HK-2 (cell line): ENCODE results near the gene CARD14.
A peak's percentile ranks its signal among the peaks of the same experiment; 100 is the strongest.
"Not testable (repeated sequence)": the region's sequence is repeated elsewhere in the genome, so short reads cannot be mapped to it uniquely, and the experiment has no call there.

Experiments used
- DNase-seq: peaks from one replicate; pipeline ENCODE4 v3.0.0-alpha.2; 2018; ENCODE audit not compliant: unreplicated experiment

CARD14 gene

GRCh38 chr17:80183581-80184422 is 14.0 kb downstream of the CARD14 start:
- DNase-seq: no peak

DNA sequence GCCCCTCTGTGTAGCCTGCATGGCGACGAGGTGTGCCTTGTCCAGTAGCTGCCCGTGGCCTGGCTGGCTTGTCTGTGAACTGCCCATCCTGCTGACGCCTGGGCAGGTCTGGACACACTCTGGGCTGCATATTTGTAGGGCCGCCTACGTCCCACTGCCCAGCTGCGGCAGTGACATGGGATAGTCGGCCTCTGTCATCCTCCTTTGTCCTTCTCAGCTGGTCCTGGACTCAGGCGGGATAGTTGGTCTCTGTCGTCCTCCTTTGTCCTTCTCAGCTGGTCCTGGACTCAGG is 14.5 kb downstream of the CARD14 start:
- no peak for DNase-seq

GRCh38 chr17:80185968-80186367 is 16.1 kb downstream of the CARD14 start:
- DNase-seq: no peak

DNA sequence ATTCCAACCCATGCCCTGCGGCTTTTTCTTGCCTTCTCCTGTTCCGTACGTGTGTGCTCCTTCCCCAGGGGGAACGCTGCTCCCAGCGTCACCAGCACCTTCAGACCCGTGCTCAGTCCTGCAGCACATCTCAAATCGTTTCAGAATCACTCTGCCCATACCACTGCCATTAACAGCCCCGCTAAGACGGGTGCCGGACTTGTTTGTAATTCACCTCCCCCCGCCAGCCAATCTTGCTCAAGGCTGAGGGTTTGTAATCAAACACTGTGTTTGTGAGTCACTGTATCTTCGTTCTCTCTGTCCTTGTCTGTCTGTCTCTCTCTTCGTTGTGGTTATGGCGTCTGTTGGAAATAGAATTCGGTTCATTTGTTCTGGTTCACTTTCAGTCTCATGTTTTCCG is 17.3 kb downstream of the CARD14 start:
- no peak for DNase-seq

DNA sequence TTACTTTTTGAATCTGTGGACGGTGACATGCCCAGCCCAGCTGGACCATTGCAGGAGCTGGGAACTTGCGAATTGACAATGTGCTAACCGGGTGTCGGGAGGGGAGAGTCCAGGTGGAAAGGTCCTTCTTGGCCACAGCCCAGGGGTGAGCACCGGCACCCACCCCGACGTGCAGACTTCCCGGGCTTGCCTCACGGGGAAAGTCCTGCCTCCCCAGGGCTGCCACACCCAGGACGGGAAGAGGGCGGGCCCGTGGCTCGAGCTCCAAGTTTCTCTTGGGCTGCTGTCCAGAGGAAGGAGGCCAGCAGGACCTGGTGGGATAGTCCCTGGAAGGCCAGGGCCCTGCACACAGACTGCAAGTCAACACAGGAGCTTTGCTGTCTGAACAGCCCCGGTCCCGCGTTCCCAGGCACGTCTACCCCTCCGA is 17.7 kb downstream of the CARD14 start:
- peak; percentile 27 for DNase-seq

DNA sequence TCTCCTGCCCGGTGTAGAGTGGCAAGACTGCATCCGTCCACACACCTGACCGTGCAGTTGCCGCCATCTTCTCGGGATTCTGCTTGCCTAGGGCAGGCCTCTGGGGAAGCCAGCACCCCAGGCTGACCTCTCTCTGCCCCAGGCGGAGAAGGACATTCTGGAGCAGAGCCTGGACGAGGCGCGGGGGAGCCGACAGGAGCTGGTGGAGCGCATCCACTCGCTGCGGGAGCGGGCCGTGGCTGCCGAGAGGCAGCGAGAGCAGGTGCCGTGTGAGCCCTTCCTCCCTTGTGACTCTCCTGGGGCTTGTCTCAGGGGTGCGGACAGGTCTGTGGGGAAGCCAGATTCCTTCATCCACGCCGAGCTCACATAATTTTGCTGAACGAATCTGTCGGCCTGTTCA is 19.8 kb downstream of the CARD14 start:
- DNase-seq: no peak

DNA sequence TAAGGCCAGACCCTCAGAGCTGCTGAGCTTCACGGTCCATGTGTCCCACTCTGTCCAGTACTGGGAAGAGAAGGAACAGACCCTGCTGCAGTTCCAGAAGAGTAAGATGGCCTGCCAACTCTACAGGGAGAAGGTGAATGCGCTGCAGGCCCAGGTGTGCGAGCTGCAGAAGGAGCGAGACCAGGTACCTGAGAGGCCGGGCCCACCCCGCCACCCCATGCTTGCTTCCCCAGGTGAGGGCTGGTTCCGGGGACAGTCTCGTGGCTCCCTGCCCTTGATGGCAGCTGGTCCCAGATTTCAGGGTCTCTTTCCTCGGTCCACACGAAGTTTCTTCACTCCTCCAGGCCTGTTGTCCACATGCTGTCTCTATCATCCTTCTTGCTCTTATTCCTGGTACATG is 20.9 kb downstream of the CARD14 start:
- no peak for DNase-seq

GRCh38 chr17:80191192-80191591 is 21.4 kb downstream of the CARD14 start:
- no peak for DNase-seq

- no peak for DNase-seq
Observed at GRCh38 chr17:80191865-80192661, 22.2 kb downstream of the CARD14 start.

- DNase-seq: no peak
Observed at GRCh38 chr17:80195141-80195540, 25.3 kb downstream of the CARD14 start.

DNA sequence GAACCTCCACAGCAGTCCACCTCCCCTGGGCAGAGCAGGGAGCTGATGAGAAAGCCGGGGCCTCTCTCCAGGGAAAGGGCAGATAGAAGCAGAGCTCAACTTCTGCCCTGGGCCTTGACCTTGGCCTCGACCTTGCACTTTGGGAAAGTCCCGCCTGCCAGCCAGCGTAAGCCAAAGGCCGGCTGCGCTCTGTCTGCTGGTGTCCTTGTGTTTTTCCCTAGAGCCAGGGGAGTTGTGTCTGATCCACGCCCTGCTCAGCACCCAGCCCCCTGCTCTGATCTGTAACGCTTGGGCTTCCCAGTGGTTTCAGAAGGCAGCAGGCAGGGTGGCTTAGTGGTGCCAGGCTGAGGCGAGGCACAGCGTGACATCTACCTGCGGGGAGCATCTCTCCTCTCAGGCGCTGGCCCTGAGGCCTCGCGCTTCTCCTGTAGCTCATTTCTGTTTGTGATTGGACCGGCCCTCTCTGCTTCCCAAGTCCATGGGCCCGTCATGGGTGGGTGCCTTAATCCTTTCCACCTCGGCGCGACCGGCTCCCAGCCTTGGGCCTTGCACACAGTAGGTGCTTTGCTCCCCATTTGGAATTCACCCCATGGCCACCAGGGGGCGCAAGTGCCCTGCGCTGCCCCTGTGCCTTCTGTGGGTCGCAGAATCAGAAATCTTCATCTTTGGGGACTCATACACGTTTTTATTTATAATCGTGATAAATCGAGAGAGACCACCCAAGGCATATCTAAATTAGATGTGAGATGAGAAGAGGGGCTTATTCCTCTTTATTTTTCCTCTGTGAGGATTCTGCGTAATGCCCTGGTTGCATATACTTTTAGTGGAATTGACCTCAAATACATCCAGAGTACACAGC is 26.1 kb downstream of the CARD14 start:
- DNase-seq: peak; percentile 38

GRCh38 chr17:80196652-80197051 is 26.8 kb downstream of the CARD14 start:
- no peak for DNase-seq

GRCh38 chr17:80198144-80198661 is 28.4 kb downstream of the CARD14 start:
- DNase-seq: no peak

DNA sequence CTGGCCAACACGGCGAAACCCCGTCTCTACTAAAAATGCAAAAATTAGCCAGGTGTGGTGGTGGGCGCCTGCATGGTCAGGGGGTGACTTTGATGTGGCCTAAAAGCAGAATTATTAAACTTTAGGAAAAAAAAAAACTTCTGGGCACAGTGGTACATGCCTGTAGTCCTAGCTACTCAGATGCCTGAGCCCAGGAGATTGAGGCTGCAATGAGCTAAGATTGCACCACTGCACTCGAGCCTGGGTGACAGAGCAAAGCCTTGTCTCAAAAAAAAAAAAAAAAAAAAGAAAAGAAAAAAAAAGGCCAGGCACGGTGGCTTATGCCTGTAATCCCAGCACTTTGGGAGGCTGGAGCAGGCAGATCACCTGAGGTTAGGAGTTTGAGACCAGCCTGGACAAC is 29.5 kb downstream of the CARD14 start:
- DNase-seq: not testable (repeated sequence)

- no peak for DNase-seq
Observed at GRCh38 chr17:80201446-80201845, 31.6 kb downstream of the CARD14 start.

GRCh38 chr17:80202197-80202596 is 32.4 kb downstream of the CARD14 start:
- no peak for DNase-seq

DNA sequence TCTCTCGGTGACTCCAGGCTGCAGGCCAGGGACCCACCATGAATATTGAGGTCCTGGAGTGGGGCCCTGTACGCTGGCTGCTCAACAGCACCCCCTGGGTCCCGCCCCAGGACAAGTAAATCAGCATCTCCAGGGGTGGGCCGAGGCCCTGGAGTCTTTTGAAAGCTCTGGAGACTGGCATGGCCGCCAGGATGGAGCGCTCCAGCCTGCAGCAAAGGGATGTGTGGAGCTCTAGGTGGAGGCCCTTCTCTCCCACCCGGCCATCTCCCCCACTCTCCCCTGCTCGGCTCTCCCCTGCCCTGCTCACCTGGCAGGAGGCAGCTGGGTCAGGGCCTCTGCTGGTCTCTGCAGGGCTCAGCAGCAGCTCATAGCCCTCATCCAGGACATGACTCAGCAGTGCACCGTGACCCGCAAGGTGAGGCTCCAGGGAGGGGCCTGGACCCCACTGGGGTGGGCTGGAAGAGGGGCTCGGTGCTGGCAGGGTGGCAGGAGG is 33.7 kb downstream of the CARD14 start:
- DNase-seq: no peak

DNA sequence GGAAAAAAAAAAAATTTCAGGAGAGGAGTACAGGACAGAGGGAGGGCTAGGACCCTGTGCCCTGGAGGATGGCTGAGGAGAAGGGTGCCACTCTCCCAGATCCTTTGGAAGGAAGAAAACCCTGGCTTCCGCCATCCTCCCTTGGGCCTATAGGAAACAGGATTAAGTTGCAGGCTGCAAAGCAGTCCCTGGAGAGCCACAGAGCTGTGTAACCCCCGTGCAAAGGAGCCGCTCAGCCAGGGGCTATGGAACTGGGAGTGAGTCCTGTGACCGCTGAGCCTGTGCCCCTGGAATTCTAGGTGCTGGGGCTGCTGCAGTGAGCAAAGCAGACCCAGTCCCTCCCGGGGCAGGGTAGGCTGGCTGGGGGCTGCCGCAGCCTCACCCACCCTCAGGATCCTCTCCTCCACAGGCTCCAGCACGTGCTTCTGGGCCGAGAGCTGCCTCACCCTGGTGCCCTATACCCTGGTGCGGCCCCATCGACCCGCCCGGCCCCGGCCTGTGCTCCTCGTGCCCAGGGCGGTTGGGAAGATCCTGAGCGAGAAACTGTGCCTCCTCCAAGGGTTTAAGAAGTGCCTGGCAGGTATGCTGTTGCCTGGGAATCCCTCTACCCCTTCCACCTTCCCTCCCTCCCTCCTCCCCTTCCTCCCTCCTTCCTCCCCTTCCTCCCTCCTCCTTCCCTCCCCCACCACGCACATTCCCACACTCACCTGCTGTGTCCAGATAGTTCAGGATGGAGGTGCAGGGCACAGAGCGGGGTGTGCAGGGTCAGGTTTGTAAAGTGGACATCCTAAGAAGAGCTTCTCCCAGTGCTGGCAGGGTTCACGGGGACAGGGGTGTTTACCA is 35.0 kb downstream of the CARD14 start:
- no peak for DNase-seq

- DNase-seq: no peak
Observed at GRCh38 chr17:80205811-80206210, 36.0 kb downstream of the CARD14 start.

GRCh38 chr17:80208050-80208449 is 38.2 kb downstream of the CARD14 start:
- no peak for DNase-seq

DNA sequence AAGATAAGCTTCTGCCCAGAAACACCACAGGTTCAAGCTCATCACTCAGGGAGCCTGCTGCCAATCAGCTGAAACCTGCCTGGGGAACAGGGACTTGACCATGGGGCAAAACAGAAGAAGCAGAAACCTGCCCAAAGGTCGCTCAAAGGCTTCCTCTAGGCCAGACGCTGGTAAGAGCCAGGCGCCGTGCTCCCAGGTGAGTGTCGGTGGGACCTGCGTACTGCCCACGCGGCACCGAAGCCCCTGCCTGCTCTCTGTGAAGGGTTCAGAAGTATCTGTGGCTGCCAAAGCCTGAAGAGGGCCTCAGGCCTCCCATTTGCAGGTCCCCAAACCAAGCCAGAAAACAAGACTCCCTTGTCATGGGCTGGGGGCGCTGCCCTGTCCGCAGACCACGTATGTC is 39.9 kb downstream of the CARD14 start:
- no peak for DNase-seq
